GM21723 (cell line): ENCODE data around the gene PGBD2.
"Not testable (repeated sequence)": the region's sequence is repeated elsewhere in the genome, so short reads cannot be mapped to it uniquely, and the experiment has no call there.

Experiments
- ATAC-seq: cut with Tn5 transposase; IDR thresholded peaks from one replicate; pipeline ENCODE4 v1.9.1; 2021; ENCODE audit warnings: mild to moderate bottlenecking, moderate library complexity; ENCODE audit not compliant: unreplicated experiment

PGBD2 gene, protein sequence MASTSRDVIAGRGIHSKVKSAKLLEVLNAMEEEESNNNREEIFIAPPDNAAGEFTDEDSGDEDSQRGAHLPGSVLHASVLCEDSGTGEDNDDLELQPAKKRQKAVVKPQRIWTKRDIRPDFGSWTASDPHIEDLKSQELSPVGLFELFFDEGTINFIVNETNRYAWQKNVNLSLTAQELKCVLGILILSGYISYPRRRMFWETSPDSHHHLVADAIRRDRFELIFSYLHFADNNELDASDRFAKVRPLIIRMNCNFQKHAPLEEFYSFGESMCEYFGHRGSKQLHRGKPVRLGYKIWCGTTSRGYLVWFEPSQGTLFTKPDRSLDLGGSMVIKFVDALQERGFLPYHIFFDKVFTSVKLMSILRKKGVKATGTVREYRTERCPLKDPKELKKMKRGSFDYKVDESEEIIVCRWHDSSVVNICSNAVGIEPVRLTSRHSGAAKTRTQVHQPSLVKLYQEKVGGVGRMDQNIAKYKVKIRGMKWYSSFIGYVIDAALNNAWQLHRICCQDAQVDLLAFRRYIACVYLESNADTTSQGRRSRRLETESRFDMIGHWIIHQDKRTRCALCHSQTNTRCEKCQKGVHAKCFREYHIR

DNA sequence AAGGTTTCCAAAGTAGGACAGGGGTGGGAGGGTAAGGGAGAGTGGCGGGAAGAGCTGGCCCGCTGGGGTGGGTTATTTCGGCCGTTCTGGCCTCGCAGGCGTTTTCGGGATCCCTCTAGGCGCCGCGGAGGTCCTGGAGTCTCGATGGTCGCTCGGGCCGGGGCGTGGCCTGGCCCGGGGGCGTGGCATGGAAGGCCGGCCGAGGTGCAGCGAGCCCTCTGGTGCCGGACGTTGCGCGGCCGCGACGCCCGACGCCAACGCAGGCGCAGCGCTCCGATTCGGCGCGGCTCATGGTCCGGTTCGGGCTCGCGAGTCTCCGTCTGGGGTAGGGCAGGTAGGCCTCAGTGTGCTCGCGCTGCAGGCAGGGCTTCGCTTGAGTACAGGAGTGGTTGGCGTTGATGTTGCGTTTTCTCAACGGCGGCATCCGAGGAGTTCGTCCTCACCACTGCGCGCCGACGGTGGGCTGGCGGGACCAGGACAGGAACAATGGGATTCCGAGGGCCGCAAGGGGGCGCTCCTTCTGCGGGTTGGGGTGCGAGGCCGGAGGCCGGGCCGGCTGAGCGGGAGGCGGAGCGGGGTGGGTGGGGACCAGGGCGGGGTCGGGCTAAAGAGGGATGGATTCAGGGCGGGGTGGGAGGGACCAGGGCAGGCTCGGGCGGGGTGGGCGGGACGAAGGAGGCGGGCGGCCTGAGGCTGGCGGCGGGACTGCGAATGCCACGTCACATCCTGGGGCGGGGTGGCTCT is at the start of gene PGBD2:
Gene PGBD2 (plus strand): TSS at position 227 of the 744 bp plus-strand sequence. CDS start 7,628 bp downstream, outside the sequence.
- peak; percentile 95 for ATAC-seq

DNA sequence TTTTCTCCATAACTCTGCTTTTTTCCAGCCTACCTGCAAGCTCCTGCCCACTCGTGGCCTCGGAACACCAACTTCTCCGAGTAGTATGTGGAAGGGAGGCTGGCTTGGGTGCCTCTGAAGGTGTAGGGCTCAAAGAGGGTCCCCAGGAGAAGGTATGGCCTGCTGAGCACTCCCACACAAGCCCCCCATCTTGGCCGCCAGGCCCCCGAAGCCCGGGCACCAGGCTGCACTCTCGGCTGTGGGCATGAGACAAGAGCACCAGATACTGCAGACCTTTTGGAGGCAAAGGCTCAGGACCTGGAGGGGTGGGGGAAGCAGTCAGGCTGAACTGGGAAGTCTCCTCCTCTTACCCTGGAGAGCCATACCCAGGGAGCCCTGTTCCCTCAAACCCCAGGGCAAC is 48.8 kb upstream of the PGBD2 start:
- ATAC-seq, result no peak

DNA sequence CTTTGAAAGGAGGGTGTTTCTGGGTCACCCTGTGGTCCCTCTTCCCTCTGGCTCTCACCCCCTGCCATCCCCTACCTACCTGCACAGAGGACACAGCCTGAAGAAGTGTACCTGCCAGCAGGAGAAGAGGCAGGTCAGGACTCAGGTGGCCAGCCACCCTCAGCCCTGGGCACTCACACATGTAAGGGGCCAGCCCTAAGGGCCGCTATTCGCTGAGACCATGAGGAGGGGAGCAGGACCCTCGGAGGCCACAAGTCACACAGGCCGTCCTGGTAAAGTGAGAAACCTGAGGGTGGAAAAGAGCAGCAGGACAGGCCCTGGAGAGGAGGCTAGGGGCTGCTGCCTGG is 48.3 kb upstream of the PGBD2 start:
- ATAC-seq, result peak; percentile 1

DNA sequence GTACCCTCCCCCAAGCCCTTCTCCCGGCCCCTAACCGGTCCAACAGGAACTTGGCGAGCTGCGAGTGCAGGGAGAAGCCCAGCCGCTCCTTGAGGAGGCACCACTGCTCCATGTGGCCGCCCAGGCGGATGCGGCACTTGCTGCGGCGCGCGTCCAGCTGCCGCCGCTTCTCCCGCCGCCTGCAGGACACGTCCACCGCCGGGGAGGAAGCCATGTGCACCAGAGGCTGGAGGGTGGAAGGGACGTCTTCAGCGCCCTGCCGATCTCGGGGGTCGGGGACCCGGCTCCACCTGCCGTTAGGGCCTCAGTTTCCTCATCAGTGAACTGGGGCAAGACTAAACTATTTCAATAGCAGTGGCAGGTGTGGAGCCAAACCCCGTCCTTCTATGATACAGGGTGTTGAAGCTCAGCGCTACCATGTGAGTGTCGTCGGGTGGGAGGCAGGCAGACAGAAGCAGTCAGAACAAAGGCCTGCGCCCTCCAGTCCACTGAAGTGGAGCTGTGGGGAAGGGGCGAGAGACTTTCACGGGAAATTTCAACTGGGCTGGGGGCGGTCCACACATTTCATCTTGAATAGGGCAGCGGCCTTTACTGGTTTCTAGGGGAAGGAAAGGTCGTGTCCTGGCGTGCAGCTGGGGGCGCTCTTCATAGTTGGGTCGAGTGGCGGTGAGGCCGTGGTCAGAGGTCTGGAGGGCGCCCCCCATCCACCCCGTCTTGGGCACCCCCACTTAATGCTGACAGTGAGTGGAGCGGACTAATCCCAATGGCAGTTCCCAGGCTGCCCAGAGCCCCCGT is 47.7 kb upstream of the PGBD2 start:
- ATAC-seq, result peak; percentile 45

DNA sequence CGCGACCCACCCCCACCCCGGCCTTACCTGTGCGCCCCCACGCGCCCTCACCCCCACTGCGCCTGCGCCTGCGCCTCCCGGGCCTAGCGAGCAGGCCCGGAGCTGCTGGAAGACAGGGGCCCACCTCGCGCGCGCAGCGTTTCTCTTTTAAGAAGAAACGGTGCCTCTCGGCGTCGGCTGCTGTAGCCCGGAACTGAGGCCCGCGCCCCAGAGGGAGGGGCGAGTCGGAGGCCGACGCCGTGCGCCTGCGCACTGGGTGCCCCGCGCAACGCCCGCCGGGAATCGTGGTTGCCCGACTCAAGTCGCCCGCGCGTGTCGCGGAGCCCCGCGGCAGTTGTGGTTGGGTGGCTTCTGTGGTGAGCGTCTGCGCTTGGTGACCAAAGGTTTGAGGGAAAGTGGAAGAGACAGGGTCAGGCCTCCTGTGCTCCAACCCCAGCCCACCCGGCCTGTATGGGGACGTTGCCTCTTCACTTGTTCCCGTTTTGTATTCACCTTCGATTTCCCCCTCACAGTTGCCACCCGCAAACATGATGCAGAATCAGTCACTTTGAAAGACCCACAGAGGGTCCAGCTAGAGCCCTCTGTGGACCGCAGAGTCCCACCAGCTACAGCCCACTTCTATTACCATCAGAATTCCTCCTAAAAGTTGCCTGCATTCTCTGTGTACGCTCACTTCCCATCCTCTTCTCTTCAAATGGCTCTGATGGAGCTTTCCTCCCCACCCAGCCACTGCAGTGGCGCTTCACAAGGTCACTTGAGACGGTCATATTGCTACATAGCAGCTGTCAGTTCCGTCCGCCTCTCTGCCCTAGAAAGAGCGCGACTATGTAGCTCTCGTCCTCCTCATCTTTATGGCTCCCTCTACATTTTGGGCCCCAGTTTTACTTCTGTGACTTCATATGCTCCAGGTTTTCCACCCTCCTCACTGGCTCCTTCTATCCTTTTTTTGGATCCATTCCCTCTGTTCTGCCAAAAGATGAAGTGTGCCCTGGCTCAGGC is 46.8 kb upstream of the PGBD2 start, which contains the start of gene ZNF692:
Gene ZNF692 (minus strand): TSS at position 195 of the 999 bp plus-strand sequence. CDS start 776 bp downstream, outside the sequence.
- ATAC-seq, result peak; percentile 80

DNA sequence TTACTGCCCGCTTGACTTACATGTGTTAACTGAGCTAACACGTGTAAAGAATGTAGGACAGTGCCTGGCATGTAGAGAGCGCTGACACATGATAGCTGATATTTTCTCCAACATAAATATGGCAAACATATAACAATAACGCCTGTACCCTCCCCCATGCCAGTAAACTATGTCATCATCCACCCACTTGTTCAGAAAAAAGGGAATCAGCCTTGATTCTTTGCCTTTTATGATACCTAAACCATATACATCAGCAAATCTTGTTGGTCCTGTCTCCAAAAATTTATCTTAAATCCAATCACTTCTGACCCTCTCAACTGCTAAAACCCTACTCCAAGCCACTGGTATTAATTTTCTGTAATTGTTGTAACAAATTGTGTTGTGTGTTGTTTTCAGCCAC is 46.0 kb upstream of the PGBD2 start:
- ATAC-seq, result no peak

DNA sequence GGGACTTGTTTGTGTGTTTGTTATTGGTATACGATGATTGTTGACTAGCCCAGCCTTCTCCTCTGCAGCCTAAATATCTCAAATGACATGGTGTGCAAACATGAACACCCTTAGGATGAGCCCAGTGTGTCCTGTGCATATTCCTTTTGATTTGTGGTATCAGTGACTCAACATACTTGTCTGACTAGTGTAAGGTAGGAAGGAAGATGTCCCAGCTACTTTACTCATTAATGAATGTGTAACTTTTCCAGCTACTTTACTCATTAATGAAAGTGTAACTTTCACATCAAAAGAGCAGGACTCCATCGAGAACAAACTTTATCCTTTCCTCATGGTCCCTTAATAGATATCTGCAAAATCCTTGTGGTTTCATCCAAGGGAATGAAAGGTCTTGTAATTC is 44.4 kb upstream of the PGBD2 start:
- no peak for ATAC-seq

DNA sequence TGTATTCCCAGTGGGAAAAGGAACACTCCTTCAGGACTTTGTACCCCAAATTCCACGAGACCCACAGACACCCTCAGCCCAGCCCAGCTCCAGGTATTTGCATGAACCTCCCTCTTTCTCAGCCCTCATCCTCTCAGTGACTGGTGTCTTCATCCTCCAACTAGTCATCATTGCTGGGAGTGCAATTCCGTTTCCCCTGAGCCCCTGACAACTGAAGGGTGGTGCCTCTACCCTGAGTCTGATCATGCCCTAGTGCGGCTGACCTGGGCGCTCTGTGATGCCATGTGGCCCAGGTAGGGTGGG is 43.4 kb upstream of the PGBD2 start:
- peak; percentile 13 for ATAC-seq

DNA sequence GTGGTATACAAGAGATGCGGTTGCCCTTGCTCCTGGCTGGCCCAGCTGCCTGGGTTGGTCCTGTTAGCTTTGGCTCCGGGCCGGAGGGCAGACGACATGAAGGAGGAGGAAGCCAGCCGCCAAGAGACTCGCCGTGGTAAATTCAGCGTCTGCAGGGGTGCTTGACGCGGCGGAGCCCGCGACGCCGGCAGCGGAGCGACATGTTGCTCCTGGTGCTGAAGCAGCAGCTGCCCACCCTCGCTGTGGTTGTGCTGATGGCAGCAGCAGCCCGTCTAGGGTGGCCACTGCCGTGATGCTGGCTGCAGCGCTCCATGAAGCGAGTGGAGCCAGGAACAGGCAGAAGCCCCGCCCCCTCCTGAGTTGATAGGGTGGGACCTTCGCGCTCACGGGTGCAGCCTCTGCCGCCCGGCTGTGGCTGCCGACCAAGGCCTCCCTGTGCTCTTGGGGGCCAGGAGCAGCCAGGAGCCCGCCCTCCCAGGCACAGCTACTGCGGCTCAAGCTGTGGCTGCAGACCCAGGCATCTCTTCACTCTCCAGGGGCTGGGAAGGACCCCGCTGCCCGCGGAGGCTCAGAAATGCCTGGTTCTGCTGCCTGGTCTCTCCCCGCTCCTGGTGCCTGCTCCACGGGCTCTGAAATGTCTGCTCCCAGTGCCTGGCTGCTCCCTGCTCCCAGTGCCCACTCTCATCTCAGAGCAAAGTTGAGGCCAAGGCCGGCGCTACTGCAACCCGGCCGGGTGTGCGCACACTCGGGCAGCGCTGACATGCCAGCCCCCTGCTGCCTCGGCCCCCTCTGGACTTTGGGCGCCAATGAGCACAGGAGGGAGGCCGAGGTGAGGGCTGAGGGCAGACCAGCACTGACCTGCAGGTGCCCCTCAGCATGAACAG is 42.8 kb upstream of the PGBD2 start:
- peak; percentile 73 for ATAC-seq

DNA sequence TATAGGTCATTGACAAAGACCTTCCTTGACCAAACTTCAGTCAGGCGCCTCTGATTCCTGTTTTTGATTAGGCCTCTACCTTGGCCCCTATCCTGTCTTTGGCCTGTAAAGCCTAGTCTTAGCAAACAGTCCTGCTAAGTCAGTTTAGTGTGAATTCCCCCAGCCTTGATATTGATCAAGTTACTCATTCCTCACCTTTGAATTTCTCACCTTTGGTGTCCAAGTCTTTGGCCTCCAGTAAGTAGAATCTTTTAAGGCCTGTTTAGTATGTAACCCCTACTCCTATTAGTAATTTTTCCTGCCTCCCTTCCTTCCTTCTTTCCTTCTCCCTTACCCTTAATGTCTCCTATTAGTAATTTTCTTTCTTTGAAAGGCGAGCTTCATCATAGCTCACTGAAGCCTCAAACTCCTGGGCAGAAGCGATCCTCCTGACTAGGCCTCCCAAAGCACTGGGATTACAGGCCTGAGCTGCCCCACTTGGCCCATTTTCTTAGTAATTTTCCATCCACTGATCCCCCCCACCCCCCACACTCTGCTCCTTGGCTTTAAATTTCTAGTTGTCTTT is 34.1 kb upstream of the PGBD2 start:
- no peak for ATAC-seq

DNA sequence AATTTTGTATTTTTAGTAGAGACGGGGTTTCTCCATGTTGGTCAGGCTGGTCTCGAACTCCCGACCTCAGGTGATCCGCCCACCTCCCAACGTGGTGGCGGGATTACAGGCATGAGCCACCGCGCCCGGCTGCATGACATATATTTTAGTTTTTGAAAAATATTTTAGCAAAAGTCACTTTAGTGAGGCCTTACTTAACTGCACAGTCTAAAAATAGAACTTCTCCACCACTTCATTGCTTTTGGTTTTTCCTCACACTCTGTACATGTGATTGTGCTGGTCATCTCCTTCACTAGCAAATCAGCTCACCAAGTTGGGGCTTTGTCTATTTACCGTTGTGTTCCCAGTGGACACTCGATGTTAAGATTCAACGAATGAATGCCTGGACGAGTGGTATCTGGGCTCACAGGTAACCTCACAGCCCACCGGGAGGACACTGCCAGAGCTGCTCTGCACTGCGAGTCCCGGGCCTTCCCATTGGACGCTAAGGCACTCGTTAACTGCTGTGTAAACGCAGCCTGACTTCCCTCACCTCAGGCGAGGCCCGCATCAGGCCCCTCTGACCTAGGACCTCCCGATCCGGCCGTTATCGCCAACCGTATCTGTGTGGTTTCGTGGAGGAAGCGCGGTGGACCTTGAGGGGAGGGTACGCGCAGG is 33.2 kb upstream of the PGBD2 start:
- ATAC-seq, result peak; percentile 44

DNA sequence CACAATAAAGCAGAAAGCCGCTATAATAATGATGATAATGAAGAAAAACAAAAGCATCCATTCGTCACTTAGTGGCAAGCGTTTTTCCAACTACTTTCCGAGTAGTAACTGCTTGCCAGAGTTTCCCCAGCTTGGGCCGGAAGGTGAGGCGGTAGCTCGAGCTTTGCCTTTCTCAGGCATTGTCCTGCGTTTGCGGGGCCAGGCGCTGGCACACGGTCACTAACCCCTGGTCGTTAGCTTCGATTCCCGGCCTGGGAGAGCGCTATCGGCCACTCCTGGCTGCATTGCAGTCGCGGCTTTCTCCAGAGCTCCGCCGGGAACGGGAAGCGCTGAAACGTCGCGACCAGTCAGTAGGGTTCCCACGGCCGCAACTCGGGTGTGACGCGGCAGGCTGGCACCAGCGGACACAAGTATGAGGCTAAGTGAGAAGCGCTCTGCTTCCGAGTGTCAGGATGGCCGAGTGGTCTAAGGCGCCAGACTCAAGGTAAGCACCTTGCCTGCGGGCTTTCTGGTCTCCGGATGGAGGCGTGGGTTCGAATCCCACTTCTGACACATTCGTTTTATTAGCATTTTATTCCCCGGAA is 32.5 kb upstream of the PGBD2 start:
- peak; percentile 85 for ATAC-seq

DNA sequence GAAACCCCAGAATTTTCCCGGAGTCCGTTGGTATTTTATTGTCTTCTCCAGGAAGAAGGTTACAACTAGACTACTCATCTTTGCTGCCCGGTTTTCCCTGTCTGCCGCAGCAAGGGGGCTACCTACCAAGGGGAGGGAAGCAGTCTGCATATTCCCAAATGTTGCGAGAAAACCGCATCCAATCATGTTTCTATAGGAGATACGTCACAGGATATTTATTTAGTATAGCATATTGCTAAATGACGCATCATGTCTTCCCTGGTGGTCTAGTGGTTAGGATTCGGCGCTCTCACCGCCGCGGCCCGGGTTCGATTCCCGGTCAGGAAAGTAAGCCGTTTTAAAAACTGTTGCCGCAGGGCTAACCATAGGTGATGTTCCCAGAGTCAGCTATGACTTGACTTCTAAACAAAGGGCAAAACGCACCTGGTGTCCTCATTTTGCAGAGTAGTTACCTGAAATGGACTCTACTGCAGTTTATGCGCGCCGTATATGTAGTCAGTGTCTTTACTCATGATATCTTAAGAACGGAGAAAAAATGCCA is 32.0 kb upstream of the PGBD2 start:
- peak; percentile 74 for ATAC-seq

DNA sequence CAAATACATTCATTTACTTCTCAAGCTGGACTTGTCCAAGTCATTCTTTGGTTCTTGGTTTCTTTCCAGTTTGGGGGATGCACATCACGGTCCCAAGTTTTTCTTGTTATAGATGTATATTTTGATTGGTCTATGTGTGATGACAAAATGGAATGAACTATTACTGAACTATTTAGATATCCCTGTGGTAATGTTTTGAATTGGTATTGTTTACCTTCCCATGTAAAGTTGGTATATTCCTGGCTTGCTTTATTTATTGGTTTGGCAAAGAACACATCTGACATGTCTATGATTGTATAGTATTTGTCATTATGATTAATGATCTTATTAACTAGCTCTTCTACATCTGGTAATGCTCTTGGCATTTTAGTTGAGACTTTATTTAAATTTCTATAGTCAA is 24.8 kb upstream of the PGBD2 start:
- no peak for ATAC-seq

DNA sequence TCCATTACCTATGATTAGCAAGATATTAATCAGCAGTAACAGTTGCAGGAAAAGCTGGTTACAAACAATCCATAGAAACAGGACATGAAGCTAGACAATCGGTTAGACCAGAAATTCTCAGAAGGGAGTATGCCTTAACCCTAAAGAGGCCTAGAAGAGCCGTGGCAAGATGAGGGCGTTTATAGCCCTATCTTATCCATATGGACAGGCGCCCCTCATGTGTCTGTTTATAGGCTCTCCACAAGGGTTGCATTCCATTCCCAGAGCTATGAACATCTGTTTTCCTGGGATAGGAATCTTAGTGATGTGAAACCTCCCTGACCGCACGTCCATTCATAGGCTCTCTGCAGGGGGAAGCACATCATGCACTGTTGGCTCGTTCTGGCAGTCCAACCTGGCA is 23.6 kb upstream of the PGBD2 start:
- ATAC-seq, result not testable (repeated sequence)

DNA sequence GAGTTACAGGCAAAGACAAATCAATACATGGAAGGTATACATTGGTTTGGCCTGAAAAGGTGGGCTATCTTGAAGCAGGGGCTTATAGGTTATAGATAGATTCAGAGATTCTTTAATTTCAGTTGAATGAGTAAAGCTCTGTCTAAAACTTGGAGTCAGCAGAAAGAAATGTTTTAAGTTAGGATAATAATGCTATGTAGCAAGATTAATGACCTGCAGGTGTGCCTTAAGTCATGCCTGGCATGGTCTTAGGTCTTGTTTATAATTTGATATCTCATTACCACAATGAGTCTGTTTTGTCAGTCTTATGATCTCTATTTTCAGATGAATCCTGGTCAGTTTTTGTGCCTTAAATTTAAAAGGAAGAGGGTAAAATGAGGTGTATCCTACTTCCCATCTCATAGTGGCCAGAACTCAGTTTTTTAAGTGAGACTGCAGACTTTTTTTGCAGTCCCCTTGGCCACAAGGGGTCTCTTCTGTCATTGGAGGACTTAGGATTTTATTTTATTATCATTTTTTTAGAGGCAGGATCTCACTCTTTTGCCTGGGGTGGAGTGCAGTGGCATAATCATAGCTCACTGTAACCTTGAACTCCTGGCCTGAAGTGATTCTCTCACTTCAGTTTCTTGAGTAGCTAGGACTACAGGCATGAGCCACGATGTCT is 21.3 kb upstream of the PGBD2 start:
- ATAC-seq, result no peak

DNA sequence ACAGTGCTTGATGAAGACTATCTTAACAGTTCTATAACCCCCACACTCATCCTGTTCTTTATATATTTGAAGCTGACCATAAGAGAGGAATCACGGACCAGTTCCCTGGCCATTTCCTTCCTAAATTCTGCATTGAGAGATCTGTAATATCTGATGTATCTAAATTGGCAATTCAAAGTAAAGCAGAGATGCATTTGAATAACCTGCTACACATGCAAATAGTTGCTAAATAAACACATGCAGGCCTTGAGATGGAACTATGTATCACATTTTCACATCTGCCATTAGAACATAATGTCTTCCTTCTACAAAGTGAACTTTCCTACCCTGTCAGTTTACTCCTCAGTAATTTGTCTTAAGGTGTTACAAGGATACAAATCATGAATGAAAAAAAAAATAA is 20.4 kb upstream of the PGBD2 start:
- ATAC-seq, result no peak
